ENCODE measurements around the gene FIBP. TPM values are rescaled to one million over a fixed set of nuclear protein-coding genes. Genes with fewer than 3 reads are reported as not detected.

FIBP gene
- total and polyA plus RNA-seq, 10 of the 15 experiments (the other 5 are each of a cell fraction or from before 2014, with no cell fraction given): 65.1 to 182 (median 94.6) TPM

DNA sequence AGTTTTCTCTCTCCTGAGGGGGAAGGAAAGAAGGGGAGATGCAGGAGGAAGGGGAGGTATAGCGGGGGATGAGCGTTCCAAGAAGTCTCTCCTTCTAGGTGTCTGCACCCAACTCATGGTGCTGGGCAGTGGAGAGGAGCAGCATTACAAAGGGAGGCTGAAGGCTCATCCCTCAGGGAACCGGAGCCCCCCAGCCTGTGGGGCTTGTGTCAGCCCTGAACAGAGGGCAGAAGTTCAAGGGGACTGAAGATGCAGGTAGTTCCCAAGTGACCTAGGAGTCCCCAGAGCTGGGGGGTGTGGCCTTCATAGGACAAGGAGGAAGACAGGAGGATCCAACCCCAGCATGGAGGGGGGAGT lies 28.8 kb upstream of the FIBP start:
- Histone ChIP-seq H3K9me3 (replicated peaks; ENCODE audit: control insufficient read depth, insufficient read depth, low read length) (no peaks in the 10 kb centered on the region), H3K27me3 (replicated peaks in 1 of 2; ENCODE audit: control insufficient read depth in 2 of 2, insufficient read depth in 2 of 2, low read length in 1 of 2) (no peaks in the 10 kb centered on the region), H3K4me2 (ENCODE audit: control insufficient read depth, insufficient read depth) (peak overlapping the region; percentile 87), H3K9ac (ENCODE audit: control insufficient read depth, insufficient read depth, low read length) (no peak overlapping the region), H3K27ac (ENCODE audit: control insufficient read depth, insufficient read depth) (no peak overlapping the region), H3K4me3 (no peak overlapping the region; the same call in 1 of the 2 replicates), H3K79me2 (ENCODE audit: control insufficient read depth, insufficient read depth, low read length) (peaks cover 34% of the 10 kb centered on the region), H3K4me1 (ENCODE audit: control insufficient read depth, insufficient read depth, low read length) (peaks cover 36% of the 10 kb centered on the region), H4K20me1 (ENCODE audit: control insufficient read depth, insufficient read depth) (no peaks in the 10 kb centered on the region), H2AFZ (ENCODE audit: control insufficient read depth, low read depth, low read length) (no peak overlapping the region), H3K36me3 (ENCODE audit: control insufficient read depth in 2 of 2, insufficient read depth in 2 of 2, low read length in 1 of 2) (no peaks in the 10 kb centered on the region; a peak in 1 of 4 replicates)
- no peak for ATAC-seq
- in situ Hi-C loops (cut with MboI): no loop called here
- DNase-seq (ENCODE audit: low read depth, low spot score): no peak
- 94% methylated on average over 3 of the region's 3 CpGs for WGBS (ENCODE audit: insufficient coverage, insufficient replicate concordance, low lambda C conversion rate, missing lambda C conversion rate)
- intact Hi-C loops (cut with micrococcal nuclease; ENCODE audit: unreplicated experiment): no loop called here
- no TSS peak for BruUV-seq (replicated peaks)
- ChIA-PET CTCF (interaction anchor here (0.9 to 2.1 kb wide), 3 partner anchors 25 to 71 kb away, joined by 3 to 9 read pairs (median 4); no protein-coding TSS in a partner anchor), SMC1A (ENCODE audit: uncharacterized antibody, unreplicated experiment) (interaction anchor here (1.7 kb wide), 1 partner anchor 23 kb away, joined by 6 read pairs; no protein-coding TSS in a partner anchor), RAD21 (ENCODE audit: unreplicated experiment) (no interaction called here), POLR2A (interaction anchor here (1.0 to 2.5 kb wide), 4 partner anchors 26 to 59 kb away, joined by 3 to 17 read pairs (median 7); partner anchors contain the start of genes CCDC85B and FIBP)
- FAIRE-seq: no peak
- TF ChIP-seq RELA (IDR thresholded peaks at IDR 0.05; ENCODE audit: borderline replicate concordance, partially characterized antibody) (no peak), HDAC6 (IDR thresholded peaks at IDR 0.05; ENCODE audit: unreplicated experiment) (no peak), KDM1A (IDR thresholded peaks at IDR 0.05; ENCODE audit: borderline replicate concordance) (no peak), SMAD5 (IDR thresholded peaks at IDR 0.05; ENCODE audit: low read depth) (0 out of 2 replicates have a peak, but pooled peaks have one; percentile 2), ATF3 (IDR thresholded peaks at IDR 0.05; ENCODE audit: borderline replicate concordance, extremely low read depth, low read depth, low read length) (no peak), NFIC (IDR thresholded peaks at IDR 0.05; ENCODE audit: low read depth, low read length) (no peak)

- H3K4me1 ChIP-seq (ENCODE audit: control insufficient read depth, insufficient read depth, low read length): peaks cover 41% of the 10 kb centered on the region
- H3K36me3 ChIP-seq (ENCODE audit: control insufficient read depth in 2 of 2, insufficient read depth in 2 of 2, low read length in 1 of 2): no peaks in the 10 kb centered on the region; a peak in 1 of 4 replicates
- no peaks in the 10 kb centered on the region for H4K20me1 ChIP-seq (ENCODE audit: control insufficient read depth, insufficient read depth)
- no peaks in the 10 kb centered on the region for H3K27me3 ChIP-seq (replicated peaks in 1 of 2; ENCODE audit: control insufficient read depth in 2 of 2, insufficient read depth in 2 of 2, low read length in 1 of 2)
- BruUV-seq (replicated peaks): no TSS peak
- 0 out of 2 replicates have a peak overlapping the region, but pooled peaks have one; percentile 87 for H3K4me2 ChIP-seq (ENCODE audit: control insufficient read depth, insufficient read depth)
- RAD21 ChIA-PET (ENCODE audit: unreplicated experiment): no interaction called here
- no peaks in the 10 kb centered on the region for H3K9me3 ChIP-seq (replicated peaks; ENCODE audit: control insufficient read depth, insufficient read depth, low read length)
- FAIRE-seq: no peak
- no peak for DNase-seq (ENCODE audit: low read depth, low spot score)
- no peak overlapping the region for H2AFZ ChIP-seq (ENCODE audit: control insufficient read depth, low read depth, low read length)
- intact Hi-C loops (cut with micrococcal nuclease; ENCODE audit: unreplicated experiment): no loop called here
- ATAC-seq: no peak
- peaks cover 34% of the 10 kb centered on the region for H3K79me2 ChIP-seq (ENCODE audit: control insufficient read depth, insufficient read depth, low read length)
- 73% methylated on average over 7 of the region's 7 CpGs for WGBS (ENCODE audit: insufficient coverage, insufficient replicate concordance, low lambda C conversion rate, missing lambda C conversion rate)
- SMC1A ChIA-PET (ENCODE audit: uncharacterized antibody, unreplicated experiment): no interaction called here
- CTCF ChIA-PET: interaction anchor here (1.9 kb wide), 1 partner anchor 27 kb away, joined by 5 read pairs; no protein-coding TSS in a partner anchor
- H3K9ac ChIP-seq (ENCODE audit: control insufficient read depth, insufficient read depth, low read length): no peak overlapping the region
- in situ Hi-C loops (cut with MboI): no loop called here
- no peak overlapping the region for H3K4me3 ChIP-seq
- no peak overlapping the region for H3K27ac ChIP-seq (ENCODE audit: control insufficient read depth, insufficient read depth)
- POLR2A ChIA-PET: interaction anchor here (2.3 kb wide), 1 partner anchor 57 kb away, joined by 7 read pairs; the partner anchor contains the start of gene MUS81
- TF ChIP-seq, protein P1, sequence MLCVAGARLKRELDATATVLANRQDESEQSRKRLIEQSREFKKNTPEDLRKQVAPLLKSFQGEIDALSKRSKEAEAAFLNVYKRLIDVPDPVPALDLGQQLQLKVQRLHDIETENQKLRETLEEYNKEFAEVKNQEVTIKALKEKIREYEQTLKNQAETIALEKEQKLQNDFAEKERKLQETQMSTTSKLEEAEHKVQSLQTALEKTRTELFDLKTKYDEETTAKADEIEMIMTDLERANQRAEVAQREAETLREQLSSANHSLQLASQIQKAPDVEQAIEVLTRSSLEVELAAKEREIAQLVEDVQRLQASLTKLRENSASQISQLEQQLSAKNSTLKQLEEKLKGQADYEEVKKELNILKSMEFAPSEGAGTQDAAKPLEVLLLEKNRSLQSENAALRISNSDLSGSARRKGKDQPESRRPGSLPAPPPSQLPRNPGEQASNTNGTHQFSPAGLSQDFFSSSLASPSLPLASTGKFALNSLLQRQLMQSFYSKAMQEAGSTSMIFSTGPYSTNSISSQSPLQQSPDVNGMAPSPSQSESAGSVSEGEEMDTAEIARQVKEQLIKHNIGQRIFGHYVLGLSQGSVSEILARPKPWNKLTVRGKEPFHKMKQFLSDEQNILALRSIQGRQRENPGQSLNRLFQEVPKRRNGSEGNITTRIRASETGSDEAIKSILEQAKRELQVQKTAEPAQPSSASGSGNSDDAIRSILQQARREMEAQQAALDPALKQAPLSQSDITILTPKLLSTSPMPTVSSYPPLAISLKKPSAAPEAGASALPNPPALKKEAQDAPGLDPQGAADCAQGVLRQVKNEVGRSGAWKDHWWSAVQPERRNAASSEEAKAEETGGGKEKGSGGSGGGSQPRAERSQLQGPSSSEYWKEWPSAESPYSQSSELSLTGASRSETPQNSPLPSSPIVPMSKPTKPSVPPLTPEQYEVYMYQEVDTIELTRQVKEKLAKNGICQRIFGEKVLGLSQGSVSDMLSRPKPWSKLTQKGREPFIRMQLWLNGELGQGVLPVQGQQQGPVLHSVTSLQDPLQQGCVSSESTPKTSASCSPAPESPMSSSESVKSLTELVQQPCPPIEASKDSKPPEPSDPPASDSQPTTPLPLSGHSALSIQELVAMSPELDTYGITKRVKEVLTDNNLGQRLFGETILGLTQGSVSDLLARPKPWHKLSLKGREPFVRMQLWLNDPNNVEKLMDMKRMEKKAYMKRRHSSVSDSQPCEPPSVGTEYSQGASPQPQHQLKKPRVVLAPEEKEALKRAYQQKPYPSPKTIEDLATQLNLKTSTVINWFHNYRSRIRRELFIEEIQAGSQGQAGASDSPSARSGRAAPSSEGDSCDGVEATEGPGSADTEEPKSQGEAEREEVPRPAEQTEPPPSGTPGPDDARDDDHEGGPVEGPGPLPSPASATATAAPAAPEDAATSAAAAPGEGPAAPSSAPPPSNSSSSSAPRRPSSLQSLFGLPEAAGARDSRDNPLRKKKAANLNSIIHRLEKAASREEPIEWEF (IDR thresholded peaks at IDR 0.05; ENCODE audit: insufficient replicate concordance, low read depth, low read length): no peak
- no peak for TF ChIP-seq CHD4 (IDR thresholded peaks at IDR 0.05)
- TF ChIP-seq CTCF (IDR thresholded peaks at IDR 0.05 in 2 of 3, conservative IDR thresholded peaks at IDR 0.05 in 1 of 3; ENCODE audit: control insufficient read depth in 2 of 3, extremely low read depth in 1 of 3, insufficient read depth in 1 of 3, low read depth in 3 of 3, low read length in 3 of 3): no peak
Measured at GRCh38 chr11:65916391-65916790, 28.1 kb upstream of the FIBP start.

Measured in GM12878 (cell line).